ENCODE data around the gene MOK. TPM values are rescaled to one million over a fixed set of nuclear protein-coding genes. Genes with fewer than 3 reads are reported as not detected.

The MOK gene
- total RNA-seq, 1 experiment from 2014 or later: 2.8 TPM

DNA sequence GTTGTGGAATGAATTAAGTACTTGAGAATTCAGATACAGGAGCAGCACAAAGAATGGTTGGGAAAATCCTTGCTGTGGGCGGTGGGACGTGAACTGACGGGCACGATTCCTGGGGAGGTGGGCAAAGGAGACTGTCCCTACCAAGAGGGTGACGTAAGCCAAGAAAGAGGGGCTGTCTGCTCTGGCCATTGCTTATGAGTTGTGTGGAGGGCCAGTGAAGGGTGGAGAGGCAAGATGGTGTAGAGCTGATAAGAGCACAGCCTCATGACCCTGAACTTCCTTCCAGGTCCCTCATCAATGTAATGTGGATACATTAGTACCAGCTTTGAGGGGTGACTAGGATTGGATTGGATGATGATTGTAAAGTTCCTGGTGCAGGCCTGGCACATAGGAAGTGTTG, 115.1 kb downstream of the MOK start:
- Histone ChIP-seq H3K79me2 (ENCODE audit: insufficient read depth, low read length) (peaks cover 9% of the 10 kb centered on the region; the same call in 1 of the 2 replicates), H4K5ac (ENCODE audit: insufficient read length, low read depth, low read length) (no peak overlapping the region), H3K9ac (ENCODE audit: extremely low read depth, insufficient read length, low read length) (no peak overlapping the region), H2BK15ac (ENCODE audit: low read depth, low read length) (no peak overlapping the region), H3K23me2 (ENCODE audit: insufficient read length, low read depth, low read length, poor library complexity, severe bottlenecking) (no peaks in the 10 kb centered on the region), H3K56ac (ENCODE audit: insufficient read length, low read depth, low read length) (no peak overlapping the region), H3K27ac (ENCODE audit: insufficient read length, low read depth, low read length) (no peak overlapping the region), H2BK12ac (ENCODE audit: insufficient read length, low read depth, low read length) (no peak overlapping the region), H3K14ac (ENCODE audit: insufficient read depth, low read length) (no peak overlapping the region; the same call in 1 of the 2 replicates), H3K27me3 (ENCODE audit: insufficient read depth, low read length) (no peaks in the 10 kb centered on the region), H3K79me1 (ENCODE audit: insufficient read depth, low read depth, low read length, poor library complexity, severe bottlenecking) (peaks cover 13% of the 10 kb centered on the region), H2AK5ac (ENCODE audit: insufficient read length, low read length) (no peak overlapping the region), H3K4ac (ENCODE audit: low read depth, low read length) (no peak overlapping the region), H2BK5ac (ENCODE audit: insufficient read length, low read length) (no peak overlapping the region), H3K4me1 (ENCODE audit: insufficient read depth, low read length) (peaks cover 4% of the 10 kb centered on the region; the same call in 1 of the 2 replicates), H4K8ac (replicated peaks; ENCODE audit: insufficient read length, low read depth, low read length) (no peak overlapping the region), H4K20me1 (ENCODE audit: control insufficient read depth, insufficient read depth, insufficient read length) (no peaks in the 10 kb centered on the region), H3T11ph (ENCODE audit: low read length) (no peak overlapping the region), H3K4me2 (ENCODE audit: insufficient read depth, insufficient read length, low read length) (no peak overlapping the region), H3K18ac (ENCODE audit: insufficient read length, low read depth, low read length) (no peak overlapping the region), H2BK120ac (ENCODE audit: low read depth, low read length, poor library complexity, severe bottlenecking) (no peak overlapping the region), H2BK20ac (ENCODE audit: low read depth, low read length, poor library complexity, severe bottlenecking) (no peak overlapping the region), H3K9me3 (ENCODE audit: control insufficient read depth, low read depth, low read length) (no peaks in the 10 kb centered on the region), H2AFZ (ENCODE audit: low read length) (no peak overlapping the region), H3K23ac (ENCODE audit: insufficient read length, low read depth, low read length) (no peak overlapping the region), H4K91ac (ENCODE audit: insufficient read length, low read depth, low read length) (no peak overlapping the region)
- peaks cover 37 to 46% of the 10 kb centered on the region in 2 experiments for H3K4me1 Mint-ChIP-seq
- H3K27ac Mint-ChIP-seq: peak overlapping the region in 1 of 3 experiments; percentile 89; a peak in 3 of 7 replicates
- no peaks in the 10 kb centered on the region for H3K36me3 Mint-ChIP-seq (ENCODE audit: insufficient read depth in 1 of 3, low read depth in 3 of 3)
- no peak for DNase-seq
- no peak overlapping the region for H3K4me3 Mint-ChIP-seq
- no peaks in the 10 kb centered on the region for H3K27me3 Mint-ChIP-seq (ENCODE audit: low read depth)
- TF ChIP-seq, protein P1, sequence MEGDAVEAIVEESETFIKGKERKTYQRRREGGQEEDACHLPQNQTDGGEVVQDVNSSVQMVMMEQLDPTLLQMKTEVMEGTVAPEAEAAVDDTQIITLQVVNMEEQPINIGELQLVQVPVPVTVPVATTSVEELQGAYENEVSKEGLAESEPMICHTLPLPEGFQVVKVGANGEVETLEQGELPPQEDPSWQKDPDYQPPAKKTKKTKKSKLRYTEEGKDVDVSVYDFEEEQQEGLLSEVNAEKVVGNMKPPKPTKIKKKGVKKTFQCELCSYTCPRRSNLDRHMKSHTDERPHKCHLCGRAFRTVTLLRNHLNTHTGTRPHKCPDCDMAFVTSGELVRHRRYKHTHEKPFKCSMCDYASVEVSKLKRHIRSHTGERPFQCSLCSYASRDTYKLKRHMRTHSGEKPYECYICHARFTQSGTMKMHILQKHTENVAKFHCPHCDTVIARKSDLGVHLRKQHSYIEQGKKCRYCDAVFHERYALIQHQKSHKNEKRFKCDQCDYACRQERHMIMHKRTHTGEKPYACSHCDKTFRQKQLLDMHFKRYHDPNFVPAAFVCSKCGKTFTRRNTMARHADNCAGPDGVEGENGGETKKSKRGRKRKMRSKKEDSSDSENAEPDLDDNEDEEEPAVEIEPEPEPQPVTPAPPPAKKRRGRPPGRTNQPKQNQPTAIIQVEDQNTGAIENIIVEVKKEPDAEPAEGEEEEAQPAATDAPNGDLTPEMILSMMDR (conservative IDR thresholded peaks at IDR 0.05): no peak
- H3K9me3 Mint-ChIP-seq: no peaks in the 10 kb centered on the region
- no CpG with 5 or more reads among the region's 5 CpGs for WGBS (ENCODE audit: extremely low coverage, insufficient read length, low lambda C conversion rate)

All from H9 (cell line).